ENCODE measurements around the gene UBAC1.

Gene UBAC1

GRCh38 chr9:135885100-135885853, 75.9 kb downstream of the UBAC1 start:
- no peak overlapping the region for H3K4me3 ChIP-seq (ENCODE audit: low read depth, low read length)
- no peak for TF ChIP-seq CTCF (IDR thresholded peaks at IDR 0.05; ENCODE audit: low read depth, low read length)
- TF ChIP-seq POLR2A (IDR thresholded peaks at IDR 0.05; ENCODE audit: extremely low read depth, insufficient read length) = no peak
- TF ChIP-seq MAX (IDR thresholded peaks at IDR 0.05; ENCODE audit: low read depth, low read length) = no peak
- TF ChIP-seq MYC (IDR thresholded peaks at IDR 0.05; ENCODE audit: low read depth, low read length) = no peak
- peak; percentile 20 for DNase-seq (ENCODE audit: low read depth)

- H3K4me3 ChIP-seq (ENCODE audit: low read depth, low read length) = no peak overlapping the region
- TF ChIP-seq CTCF (IDR thresholded peaks at IDR 0.05; ENCODE audit: low read depth, low read length) = no peak
- TF ChIP-seq MAX (IDR thresholded peaks at IDR 0.05; ENCODE audit: low read depth, low read length) = no peak
- TF ChIP-seq MYC (IDR thresholded peaks at IDR 0.05; ENCODE audit: low read depth, low read length) = no peak
- TF ChIP-seq POLR2A (IDR thresholded peaks at IDR 0.05; ENCODE audit: extremely low read depth, insufficient read length) = no peak
- no peak for DNase-seq (ENCODE audit: low read depth)
Measured at GRCh38 chr9:135884328-135885035, 76.7 kb downstream of the UBAC1 start.

- no peak for DNase-seq (ENCODE audit: low read depth)
- no peak overlapping the region for H3K4me3 ChIP-seq (ENCODE audit: low read depth, low read length)
- TF ChIP-seq CTCF (IDR thresholded peaks at IDR 0.05; ENCODE audit: low read depth, low read length) (no peak), MYC (IDR thresholded peaks at IDR 0.05; ENCODE audit: low read depth, low read length) (no peak), MAX (IDR thresholded peaks at IDR 0.05; ENCODE audit: low read depth, low read length) (no peak), POLR2A (IDR thresholded peaks at IDR 0.05; ENCODE audit: extremely low read depth, insufficient read length) (no peak)
Measured at GRCh38 chr9:135883410-135884089, 77.6 kb downstream of the UBAC1 start.
